Activated effector memory CD4-positive, alpha-beta T cell treated with Interleukin-2 at 50 U/mL for 16 hours (primary cell): ENCODE data around the gene C1orf159.
A peak's percentile ranks its signal among the peaks of the same experiment; 100 is the strongest.
"Not testable (repeated sequence)": the region's sequence is repeated elsewhere in the genome, so short reads cannot be mapped to it uniquely, and the experiment has no call there.

ENCODE experiments used
- DNase-seq: peaks from one replicate; pipeline ENCODE4 v3.0.0-alpha.2; 2020

Gene C1orf159

GRCh38 chr1:1079408-1080121 is 36.3 kb downstream of the C1orf159 start:
- DNase-seq, result no peak

GRCh38 chr1:1077396-1077795 is 38.5 kb downstream of the C1orf159 start:
- DNase-seq, result not testable (repeated sequence)

GRCh38 chr1:1075148-1075935 is 40.5 kb downstream of the C1orf159 start:
- no peak for DNase-seq

GRCh38 chr1:1074631-1075147 is 41.2 kb downstream of the C1orf159 start:
- no peak for DNase-seq

- DNase-seq, result no peak
Measured at GRCh38 chr1:1073743-1074587, 41.9 kb downstream of the C1orf159 start, which contains the start of gene RNF223. TSS of gene RNF223 (minus strand) at chr1:1074306. CDS start at chr1:1072566, 1,740 bp downstream.

GRCh38 chr1:1072849-1073742 is 42.8 kb downstream of the C1orf159 start:
- DNase-seq, result no peak

GRCh38 chr1:1072299-1072848 is 43.5 kb downstream of the C1orf159 start:
- no peak for DNase-seq

GRCh38 chr1:1071486-1072298 is 44.2 kb downstream of the C1orf159 start:
- no peak for DNase-seq

- no peak for DNase-seq
Measured at GRCh38 chr1:1069711-1070676, 45.9 kb downstream of the C1orf159 start.

- DNase-seq, result peak; percentile 84
Measured at GRCh38 chr1:1069056-1069710, 46.7 kb downstream of the C1orf159 start.

GRCh38 chr1:1068517-1069055 is 47.3 kb downstream of the C1orf159 start:
- DNase-seq, result peak; percentile 38

- DNase-seq, result no peak
Measured at GRCh38 chr1:1067860-1068516, 47.9 kb downstream of the C1orf159 start.

GRCh38 chr1:1067284-1067859 is 48.5 kb downstream of the C1orf159 start:
- no peak for DNase-seq

GRCh38 chr1:1066403-1067283 is 49.2 kb downstream of the C1orf159 start:
- no peak for DNase-seq

GRCh38 chr1:1065940-1066304 is 50.0 kb downstream of the C1orf159 start:
- DNase-seq, result not testable (repeated sequence)

GRCh38 chr1:1065265-1065939 is 50.5 kb downstream of the C1orf159 start:
- no peak for DNase-seq
